Prostate gland (tissue), 2 donors: ENCODE measurements around the gene SLC35D2.

Experiments used
- POLR2A ChIP-seq: fragments of 450-650 bp; IDR thresholded peaks from one replicate; pipeline ENCODE4 v1.6.1; 2016; ENCODE audit warnings: antibody characterized with exemption, mild to moderate bottlenecking
- TF ChIP-seq, protein P1 (sequence below), 4 experiments: fragments of 200-600 bp in 2 of 4; fragments of 450-650 bp in 2 of 4; sonication (generic) in 2 of 4; IDR thresholded peaks; 1 replicate in 3 of 4; 2 replicates in 1 of 4; pipeline ENCODE4 v1.5.1; 2016 to 2019; ENCODE audit warnings: antibody characterized with exemption in 4 of 4, mild to moderate bottlenecking in 2 of 4, moderate library complexity in 2 of 4

DNA sequence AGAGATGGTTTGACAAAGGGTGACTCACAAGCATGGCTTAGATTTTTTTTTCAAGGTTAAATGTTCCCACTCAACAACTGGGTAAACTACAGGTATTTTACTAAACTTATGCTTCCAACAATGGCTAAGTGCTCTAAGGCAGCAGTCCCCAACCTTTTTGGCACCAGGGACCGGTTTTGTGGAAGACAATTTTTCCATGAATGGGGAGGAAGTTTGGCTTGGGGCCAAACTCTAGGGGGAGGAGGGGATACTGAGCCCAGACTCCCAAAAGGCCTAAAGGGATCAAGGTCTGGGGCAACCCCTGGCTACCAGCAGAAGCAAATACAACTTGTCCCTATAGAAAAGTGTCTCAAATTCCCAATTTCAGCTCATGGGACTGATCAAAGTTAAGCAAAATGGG lies 49.6 kb downstream of the SLC35D2 start:
- TF ChIP-seq, protein P1, sequence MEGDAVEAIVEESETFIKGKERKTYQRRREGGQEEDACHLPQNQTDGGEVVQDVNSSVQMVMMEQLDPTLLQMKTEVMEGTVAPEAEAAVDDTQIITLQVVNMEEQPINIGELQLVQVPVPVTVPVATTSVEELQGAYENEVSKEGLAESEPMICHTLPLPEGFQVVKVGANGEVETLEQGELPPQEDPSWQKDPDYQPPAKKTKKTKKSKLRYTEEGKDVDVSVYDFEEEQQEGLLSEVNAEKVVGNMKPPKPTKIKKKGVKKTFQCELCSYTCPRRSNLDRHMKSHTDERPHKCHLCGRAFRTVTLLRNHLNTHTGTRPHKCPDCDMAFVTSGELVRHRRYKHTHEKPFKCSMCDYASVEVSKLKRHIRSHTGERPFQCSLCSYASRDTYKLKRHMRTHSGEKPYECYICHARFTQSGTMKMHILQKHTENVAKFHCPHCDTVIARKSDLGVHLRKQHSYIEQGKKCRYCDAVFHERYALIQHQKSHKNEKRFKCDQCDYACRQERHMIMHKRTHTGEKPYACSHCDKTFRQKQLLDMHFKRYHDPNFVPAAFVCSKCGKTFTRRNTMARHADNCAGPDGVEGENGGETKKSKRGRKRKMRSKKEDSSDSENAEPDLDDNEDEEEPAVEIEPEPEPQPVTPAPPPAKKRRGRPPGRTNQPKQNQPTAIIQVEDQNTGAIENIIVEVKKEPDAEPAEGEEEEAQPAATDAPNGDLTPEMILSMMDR (IDR thresholded peaks at IDR 0.05) = no peak
- no peak for TF ChIP-seq POLR2A
